ENCODE measurements around the gene OTC. TPM values are rescaled to one million over a fixed set of nuclear protein-coding genes. Genes with fewer than 3 reads are reported as not detected.

OTC gene
- total and polyA plus RNA-seq, 2 experiments from 2014 or later: 16.2 to 37.8 TPM

DNA sequence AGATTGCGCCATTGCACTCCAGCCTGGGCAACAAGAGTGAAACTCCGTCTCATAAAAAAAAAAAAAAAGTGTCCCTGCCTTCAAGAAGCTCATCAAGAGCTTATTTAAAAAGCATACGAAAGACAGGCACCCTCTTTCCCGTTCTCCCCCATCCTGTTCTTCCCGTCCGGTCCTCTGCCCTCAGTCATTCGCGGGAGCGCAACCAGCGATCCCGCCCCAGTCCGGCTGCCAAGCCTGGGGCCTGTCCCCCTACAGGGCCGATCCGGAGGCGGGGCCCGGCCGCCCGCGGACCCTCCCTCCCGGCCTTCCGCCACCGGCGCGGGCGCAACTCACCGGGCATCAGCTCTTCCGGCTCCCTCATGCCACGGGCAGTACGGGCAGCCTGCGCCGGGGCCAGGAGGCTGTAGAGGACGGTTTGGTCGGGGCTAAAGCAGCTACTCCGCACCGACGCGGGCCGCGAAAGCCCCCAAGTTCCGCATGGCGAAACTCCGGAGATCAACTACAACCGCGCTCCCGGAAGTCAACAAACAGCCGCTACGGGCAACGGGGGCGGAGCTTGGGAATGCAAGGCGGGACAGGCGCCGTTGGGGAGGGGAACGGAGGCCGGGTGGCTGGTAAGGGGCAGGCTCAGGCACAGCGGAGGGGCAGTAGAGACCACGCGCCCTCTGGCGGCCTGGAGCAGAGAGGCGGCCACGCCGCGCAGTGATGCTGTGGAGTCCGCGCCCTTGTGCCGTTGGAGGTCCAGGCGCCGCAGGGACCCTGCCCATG lies 25.2 kb upstream of the OTC start, which contains the start of gene RPGR:
RPGR (minus strand) TSS at position 503 of the 768 bp plus-strand sequence; CDS start at position 361, 142 bp downstream.
- no peaks in the 10 kb centered on the region for H3K4me1 ChIP-seq (ENCODE audit: insufficient read depth)
- TF ChIP-seq, protein P1, sequence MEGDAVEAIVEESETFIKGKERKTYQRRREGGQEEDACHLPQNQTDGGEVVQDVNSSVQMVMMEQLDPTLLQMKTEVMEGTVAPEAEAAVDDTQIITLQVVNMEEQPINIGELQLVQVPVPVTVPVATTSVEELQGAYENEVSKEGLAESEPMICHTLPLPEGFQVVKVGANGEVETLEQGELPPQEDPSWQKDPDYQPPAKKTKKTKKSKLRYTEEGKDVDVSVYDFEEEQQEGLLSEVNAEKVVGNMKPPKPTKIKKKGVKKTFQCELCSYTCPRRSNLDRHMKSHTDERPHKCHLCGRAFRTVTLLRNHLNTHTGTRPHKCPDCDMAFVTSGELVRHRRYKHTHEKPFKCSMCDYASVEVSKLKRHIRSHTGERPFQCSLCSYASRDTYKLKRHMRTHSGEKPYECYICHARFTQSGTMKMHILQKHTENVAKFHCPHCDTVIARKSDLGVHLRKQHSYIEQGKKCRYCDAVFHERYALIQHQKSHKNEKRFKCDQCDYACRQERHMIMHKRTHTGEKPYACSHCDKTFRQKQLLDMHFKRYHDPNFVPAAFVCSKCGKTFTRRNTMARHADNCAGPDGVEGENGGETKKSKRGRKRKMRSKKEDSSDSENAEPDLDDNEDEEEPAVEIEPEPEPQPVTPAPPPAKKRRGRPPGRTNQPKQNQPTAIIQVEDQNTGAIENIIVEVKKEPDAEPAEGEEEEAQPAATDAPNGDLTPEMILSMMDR (IDR thresholded peaks at IDR 0.05; ENCODE audit: poor library complexity): peak; percentile 63
- TF ChIP-seq EZH2 (IDR thresholded peaks at IDR 0.05; ENCODE audit: borderline replicate concordance): no peak

DNA sequence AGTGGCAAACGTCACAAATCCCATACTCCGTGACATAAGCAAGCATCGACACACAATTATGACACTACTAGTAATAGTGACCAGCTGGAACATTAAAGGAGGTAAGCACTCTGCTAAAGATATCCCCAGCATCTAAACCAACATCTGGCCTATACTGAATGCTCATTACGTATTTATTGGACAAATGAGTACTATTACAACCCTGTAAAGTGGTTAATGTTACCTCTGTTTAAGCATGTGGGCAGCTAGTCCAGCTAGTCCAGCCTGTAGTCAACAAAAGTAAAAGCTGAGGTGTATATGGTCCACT lies 24.7 kb upstream of the OTC start:
- Histone ChIP-seq H3K79me2 (peaks cover 14% of the 10 kb centered on the region), H2AFZ (peak overlapping the region; percentile 54), H3K27ac (no peak overlapping the region), H3K27me3 (no peaks in the 10 kb centered on the region), H3K9me3 (ENCODE audit: low read depth) (no peaks in the 10 kb centered on the region), H4K20me1 (ENCODE audit: insufficient read depth, poor library complexity, severe bottlenecking) (no peaks in the 10 kb centered on the region), H3K9me2 (replicated peaks; ENCODE audit: insufficient read depth) (no peaks in the 10 kb centered on the region), H3K36me3 (replicated peaks; ENCODE audit: insufficient read depth, low read depth) (no peaks in the 10 kb centered on the region), H3K4me3 (no peak overlapping the region), H3K4me1 (ENCODE audit: insufficient read depth) (no peaks in the 10 kb centered on the region), H3K4me2 (peak overlapping the region; percentile 59)
- TF ChIP-seq EZH2phosphoT487 (IDR thresholded peaks at IDR 0.05; ENCODE audit: low read depth, severe bottlenecking, unreplicated experiment) (no peak), EZH2 (IDR thresholded peaks at IDR 0.05; ENCODE audit: borderline replicate concordance) (no peak)
- TF ChIP-seq, protein P1 (IDR thresholded peaks at IDR 0.05; ENCODE audit: poor library complexity): no peak
- WGBS (ENCODE audit: low lambda C conversion rate, missing lambda C conversion rate): 42% methylated on average over 4 of the region's 4 CpGs
- DNase-seq (ENCODE audit: low spot score): no peak

More for the DNA sequence above, 25.2 kb upstream of the OTC start, which contains the start of gene RPGR:
- peak within 1 kb of the TSS; percentile 75 for H3K4me3 ChIP-seq
- H3K36me3 ChIP-seq (replicated peaks; ENCODE audit: insufficient read depth, low read depth): no peaks in the 10 kb centered on the region
- peaks cover 14% of the 10 kb centered on the region for H3K79me2 ChIP-seq
- no peaks in the 10 kb centered on the region for H3K9me2 ChIP-seq (replicated peaks; ENCODE audit: insufficient read depth)
- 60% methylated on average over 59 of the region's 67 CpGs for WGBS (ENCODE audit: low lambda C conversion rate, missing lambda C conversion rate)
- peak within 1 kb of the TSS; percentile 70 for H3K4me2 ChIP-seq
- no peaks in the 10 kb centered on the region for H3K9me3 ChIP-seq (ENCODE audit: low read depth)
- peak within 1 kb of the TSS; percentile 70 for H2AFZ ChIP-seq
- DNase-seq (ENCODE audit: low spot score): peak; percentile 94
- H4K20me1 ChIP-seq (ENCODE audit: insufficient read depth, poor library complexity, severe bottlenecking): no peaks in the 10 kb centered on the region
- H3K27me3 ChIP-seq: no peaks in the 10 kb centered on the region
- H3K27ac ChIP-seq: peak within 1 kb of the TSS; percentile 96

DNA sequence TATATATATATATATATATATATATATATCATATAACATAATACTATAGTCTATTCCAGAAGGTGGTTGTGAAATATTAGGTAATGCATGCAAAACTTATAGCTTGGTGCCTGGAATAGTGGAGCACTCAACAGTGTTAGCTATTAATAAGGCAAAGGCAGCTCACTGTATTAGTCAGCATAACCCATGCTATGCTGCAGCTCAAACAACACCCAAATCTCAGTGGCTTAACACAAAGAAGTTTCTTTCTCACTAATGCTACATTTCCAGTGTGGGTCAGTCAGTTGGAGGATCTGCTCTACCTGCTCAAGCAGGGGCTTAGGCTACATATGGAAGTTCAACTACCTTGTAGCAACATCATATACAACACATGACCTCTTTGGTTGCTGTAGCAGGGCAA lies 19.9 kb upstream of the OTC start:
- Histone ChIP-seq H3K9me2 (replicated peaks; ENCODE audit: insufficient read depth) (no peaks in the 10 kb centered on the region), H3K27ac (no peak overlapping the region), H3K9me3 (ENCODE audit: low read depth) (no peaks in the 10 kb centered on the region), H2AFZ (no peak overlapping the region), H3K79me2 (no peaks in the 10 kb centered on the region), H3K36me3 (replicated peaks; ENCODE audit: insufficient read depth, low read depth) (no peaks in the 10 kb centered on the region), H3K4me1 (ENCODE audit: insufficient read depth) (no peaks in the 10 kb centered on the region), H3K4me3 (no peak overlapping the region), H3K4me2 (no peak overlapping the region), H4K20me1 (ENCODE audit: insufficient read depth, poor library complexity, severe bottlenecking) (no peaks in the 10 kb centered on the region), H3K27me3 (no peaks in the 10 kb centered on the region)
- TF ChIP-seq, protein P1 (IDR thresholded peaks at IDR 0.05; ENCODE audit: poor library complexity): no peak
- TF ChIP-seq EZH2phosphoT487 (IDR thresholded peaks at IDR 0.05; ENCODE audit: low read depth, severe bottlenecking, unreplicated experiment) (no peak), EZH2 (IDR thresholded peaks at IDR 0.05; ENCODE audit: borderline replicate concordance) (no peak)
- DNase-seq (ENCODE audit: low spot score): no peak

All from hepatocyte (in vitro differentiated cells).